NT2/D1 (cell line): ENCODE measurements around the gene HTR3D.

ENCODE experiments used
- SUZ12 ChIP-seq: IDR thresholded peaks from 2 replicates; pipeline ENCODE4 v1.6.1; 2011; ENCODE audit not compliant: insufficient read length, insufficient read depth; ENCODE audit errors: extremely low read depth
- YY1 ChIP-seq: IDR thresholded peaks from 2 replicates; pipeline ENCODE4 v1.6.1; 2011; ENCODE audit not compliant: insufficient read length, insufficient read depth
- ZNF274 ChIP-seq: IDR thresholded peaks from 2 replicates; pipeline ENCODE4 v1.6.1; 2011; ENCODE audit warnings: mild to moderate bottlenecking, low read depth, low read length

DNA sequence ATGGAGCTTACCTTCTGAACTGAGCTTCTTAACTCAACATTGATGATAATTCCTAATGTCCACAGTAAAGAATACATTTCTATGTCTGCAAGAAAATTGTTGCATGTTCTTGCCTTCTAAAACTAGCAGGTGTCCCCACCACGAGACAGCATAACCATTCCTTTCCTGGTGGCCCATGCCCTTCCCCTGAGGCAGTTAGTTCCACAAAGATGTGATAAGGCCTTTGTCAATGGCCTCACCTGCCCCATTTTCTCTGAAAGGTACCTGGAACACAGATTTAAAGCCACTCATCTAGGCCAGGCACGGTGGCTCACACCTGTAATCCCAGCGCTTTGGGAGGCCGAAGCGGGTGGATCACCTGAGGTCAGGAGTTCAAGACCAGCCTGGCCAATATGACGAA is 44.4 kb downstream of the HTR3D start:
- no peak for TF ChIP-seq YY1
- TF ChIP-seq SUZ12: no peak
- TF ChIP-seq ZNF274: no peak
